ENCODE data around the gene PAQR5. TPM values are rescaled to one million over a fixed set of nuclear protein-coding genes. Genes with fewer than 3 reads are reported as not detected.

Gene PAQR5
- total and polyA plus RNA-seq, 9 of the 15 experiments (the other 6 are each of a cell fraction or from before 2014, with no cell fraction given): 0.04 to 0.08 TPM; not detected in 7

- TF ChIP-seq REST (IDR thresholded peaks at IDR 0.05; ENCODE audit: borderline replicate concordance) (no peak), REST (CRISPR knock-in tag; IDR thresholded peaks at IDR 0.05; ENCODE audit: low read depth) (no peak), ELF2 (CRISPR knock-in tag; IDR thresholded peaks at IDR 0.05) (peak; percentile 64; the same call in 1 of the 2 replicates), ZC3H8 (IDR thresholded peaks at IDR 0.05) (0 out of 2 replicates have a peak, but pooled peaks have one; percentile 23), ZNF318 (IDR thresholded peaks at IDR 0.05; ENCODE audit: borderline replicate concordance in 1 of 2, low read depth in 1 of 2) (no peak), ZNF551 (CRISPR knock-in tag; IDR thresholded peaks at IDR 0.05) (no peak)
Observed at GRCh38 chr15:69452692-69453521, 154.2 kb downstream of the PAQR5 start, which contains the start of gene RPLP1 (continued).
